Activated gamma-delta T cell treated with anti-CD3 and anti-CD28 coated beads, Interleukin-2, amount 50 U/mL, for 16 hours (primary cell): ENCODE data around the gene KIFC1.
A peak's percentile ranks its signal among the peaks of the same experiment; 100 is the strongest.
"Not testable (repeated sequence)": the region's sequence is repeated elsewhere in the genome, so short reads cannot be mapped to it uniquely, and the experiment has no call there.

ENCODE experiments used
- DNase-seq: peaks from one replicate; pipeline ENCODE4 v3.0.0-alpha.2; 2020; ENCODE audit warnings: low read depth

Gene KIFC1

GRCh38 chr6:33375143-33375671 is 16.4 kb upstream of the KIFC1 start:
- no peak for DNase-seq

GRCh38 chr6:33377171-33377570 is 14.5 kb upstream of the KIFC1 start:
- DNase-seq, result no peak

GRCh38 chr6:33379184-33379583 is 12.4 kb upstream of the KIFC1 start:
- DNase-seq, result not testable (repeated sequence)

- no peak for DNase-seq
Measured at GRCh38 chr6:33380272-33380981, 11.2 kb upstream of the KIFC1 start.

GRCh38 chr6:33383427-33384185 is 8.0 kb upstream of the KIFC1 start:
- DNase-seq, result no peak

GRCh38 chr6:33384581-33385020 is 7.0 kb upstream of the KIFC1 start:
- no peak for DNase-seq

- DNase-seq, result no peak
Measured at GRCh38 chr6:33390173-33390572, 1.4 kb upstream of the KIFC1 start.

GRCh38 chr6:33390767-33391277 is 801 bp upstream of the KIFC1 start:
- no peak for DNase-seq

- no peak for DNase-seq
Measured at GRCh38 chr6:33391922-33392594, 435 bp downstream of the KIFC1 start.

GRCh38 chr6:33392595-33392948 is 949 bp downstream of the KIFC1 start:
- no peak for DNase-seq

GRCh38 chr6:33392979-33393378 is 1.4 kb downstream of the KIFC1 start:
- no peak for DNase-seq

- DNase-seq, result no peak
Measured at GRCh38 chr6:33397541-33397940, 5.9 kb downstream of the KIFC1 start.

GRCh38 chr6:33398601-33399000 is 7.0 kb downstream of the KIFC1 start:
- DNase-seq, result not testable (repeated sequence)

GRCh38 chr6:33399881-33400280 is 8.3 kb downstream of the KIFC1 start:
- DNase-seq, result not testable (repeated sequence)

- no peak for DNase-seq
Measured at GRCh38 chr6:33404884-33405283, 13.3 kb downstream of the KIFC1 start.

GRCh38 chr6:33405386-33405940 is 13.8 kb downstream of the KIFC1 start:
- no peak for DNase-seq

GRCh38 chr6:33406126-33406525 is 14.5 kb downstream of the KIFC1 start:
- no peak for DNase-seq

GRCh38 chr6:33407132-33407718 is 15.6 kb downstream of the KIFC1 start:
- DNase-seq, result no peak

- peak; percentile 98 for DNase-seq
Measured at GRCh38 chr6:33410050-33410710, 18.6 kb downstream of the KIFC1 start.

- peak; percentile 69 for DNase-seq
Measured at GRCh38 chr6:33410711-33411631, 19.3 kb downstream of the KIFC1 start, which contains the start of gene PHF1. Gene PHF1, plus strand, starts transcription at chr6:33411014. Its CDS starts 1,250 bp downstream, at chr6:33412264.
